Measurements from ENCODE around the gene FERMT1.
"Not testable (repeated sequence)": the region's sequence is repeated elsewhere in the genome, so short reads cannot be mapped to it uniquely, and the experiment has no call there.

Gene FERMT1

DNA sequence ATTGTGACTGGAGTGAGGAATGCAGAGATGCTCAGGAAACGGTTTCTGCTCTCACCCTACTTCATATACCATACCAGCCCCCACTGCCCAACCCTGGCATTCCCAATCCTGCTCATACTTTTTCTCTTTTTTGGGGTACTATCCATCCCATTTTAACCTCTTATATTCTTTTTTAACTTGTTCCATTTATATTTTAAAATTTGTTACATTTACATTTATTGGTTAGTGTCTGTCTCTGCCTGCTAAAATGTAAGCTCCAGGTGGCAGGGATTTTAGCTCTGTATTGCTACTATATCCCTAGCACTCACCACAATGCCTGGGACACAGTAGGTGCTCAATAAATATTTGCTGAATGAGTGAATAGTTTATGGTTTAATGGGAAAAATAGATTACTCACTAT is 8.1 kb downstream of the FERMT1 start:
- DNase-seq: no peak

GRCh38 chr20:6113951-6114350 is 8.9 kb downstream of the FERMT1 start:
- DNase-seq: no peak

GRCh38 chr20:6112965-6113364 is 9.9 kb downstream of the FERMT1 start:
- DNase-seq: not testable (repeated sequence)

GRCh38 chr20:6108330-6108729 is 14.5 kb downstream of the FERMT1 start:
- no peak for DNase-seq

DNA sequence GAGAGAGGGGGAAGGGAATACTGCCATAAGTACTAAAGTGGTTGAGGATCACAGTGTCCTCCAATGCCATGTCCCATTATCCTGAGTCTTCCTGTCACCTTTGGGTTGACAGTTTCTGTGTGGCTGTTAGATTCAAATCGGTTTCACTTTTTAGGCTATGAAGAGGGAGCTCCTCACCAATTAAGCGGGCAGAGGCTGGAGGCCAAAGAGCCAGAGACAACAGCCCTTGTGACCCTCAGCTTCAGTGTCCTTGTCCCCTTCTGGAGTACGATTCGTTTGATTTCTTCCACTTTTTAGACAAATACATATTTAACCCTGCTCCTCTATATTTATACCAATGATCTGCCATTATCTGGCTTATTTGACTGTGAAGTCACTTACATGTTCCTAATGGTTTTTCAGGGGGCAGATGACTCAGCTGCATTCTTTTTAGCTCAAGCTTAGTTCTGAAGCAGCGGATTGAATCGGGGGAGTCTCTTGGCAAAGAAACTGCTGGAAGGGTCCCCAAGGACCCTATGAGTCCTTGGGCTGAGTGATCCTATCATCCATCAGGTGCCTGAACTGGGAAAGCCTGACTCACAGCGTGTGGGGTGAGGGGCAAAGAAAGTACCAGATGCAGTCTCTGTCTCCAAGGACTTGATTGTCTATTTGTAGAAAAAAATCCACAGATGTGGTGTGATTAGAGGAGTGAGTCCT is 18.2 kb downstream of the FERMT1 start:
- DNase-seq: no peak

- no peak for DNase-seq
Measured at GRCh38 chr20:6103301-6103700, 19.5 kb downstream of the FERMT1 start.

DNA sequence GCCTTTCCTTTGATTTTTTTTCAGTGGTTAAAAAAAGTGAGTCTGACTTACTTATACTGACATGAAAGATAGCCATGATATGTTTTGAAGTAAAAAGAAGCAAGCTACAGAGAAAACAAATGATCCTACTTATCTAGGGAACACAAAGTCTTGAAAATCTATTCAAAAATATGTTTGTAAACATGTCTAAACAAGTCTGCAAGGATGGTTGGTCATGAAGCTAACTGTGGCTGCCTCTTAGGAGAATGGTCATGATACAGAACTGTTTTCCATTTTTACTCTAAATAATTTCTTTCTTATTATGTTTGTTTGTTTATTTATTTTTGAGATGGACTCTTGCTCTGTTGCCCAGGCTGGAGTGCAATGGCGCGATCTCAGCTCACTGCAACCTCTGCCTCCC is 21.5 kb downstream of the FERMT1 start:
- no peak for DNase-seq

DNA sequence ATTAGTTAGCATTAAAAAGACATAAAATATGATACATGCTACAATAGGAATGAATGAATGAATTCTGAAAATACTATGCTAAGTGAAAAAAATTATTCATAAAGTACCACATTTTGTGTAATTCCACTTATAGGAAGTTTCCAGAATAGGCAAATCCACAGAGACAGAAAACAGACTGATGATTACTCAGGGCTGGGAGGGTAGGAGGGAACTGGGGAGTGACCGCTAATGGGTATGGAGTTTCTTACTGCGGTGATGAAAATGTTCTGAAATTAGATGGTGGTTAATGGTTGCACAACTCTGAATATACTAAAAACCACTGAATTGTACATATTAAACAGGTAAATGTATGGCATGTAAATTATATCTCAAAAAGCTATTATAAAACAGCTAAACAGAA is 22.6 kb downstream of the FERMT1 start:
- DNase-seq: no peak

GRCh38 chr20:6099819-6100218 is 23.0 kb downstream of the FERMT1 start:
- no peak for DNase-seq

GRCh38 chr20:6095409-6095808 is 27.4 kb downstream of the FERMT1 start:
- DNase-seq: no peak

- DNase-seq: no peak
Measured at GRCh38 chr20:6094565-6094964, 28.3 kb downstream of the FERMT1 start.

DNA sequence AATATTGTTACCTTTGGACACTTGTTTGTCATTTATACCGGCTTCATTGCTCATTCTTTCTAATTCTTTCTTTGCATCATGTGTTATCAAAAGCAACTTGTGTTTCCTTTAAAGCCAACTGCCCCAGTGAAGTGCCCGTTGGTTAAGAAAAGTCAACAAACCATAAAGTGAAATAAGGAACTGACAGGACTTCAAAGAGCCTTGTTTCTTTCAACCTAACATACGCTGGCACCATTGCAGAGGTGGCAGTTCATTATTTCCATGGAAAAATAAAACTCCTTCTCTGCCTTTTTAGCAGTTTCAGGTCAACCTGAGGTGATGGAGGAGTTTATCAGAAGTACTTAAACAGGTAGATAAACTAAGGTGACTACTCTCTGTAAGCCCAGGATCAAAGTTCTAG is 28.8 kb downstream of the FERMT1 start:
- peak; percentile 34 for DNase-seq

DNA sequence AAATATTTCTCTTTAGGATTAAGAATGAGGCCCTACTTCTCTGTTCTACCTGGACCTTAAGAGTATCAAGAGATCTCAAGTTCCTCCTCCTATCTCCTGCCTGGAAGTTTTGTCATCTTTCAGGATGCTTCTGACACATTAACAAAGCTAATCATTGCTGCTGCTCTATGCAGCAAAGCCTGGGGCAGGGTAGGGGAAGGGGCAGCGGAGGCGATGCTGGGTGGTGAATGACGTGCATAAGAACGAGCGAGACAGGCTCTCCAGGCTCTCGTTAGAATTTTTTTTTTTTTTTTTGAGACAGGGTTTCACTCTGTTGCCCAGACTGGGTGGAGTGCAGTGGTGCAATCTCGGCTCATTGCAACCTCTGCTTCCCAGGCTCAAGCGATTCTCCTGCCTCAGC is 31.2 kb downstream of the FERMT1 start:
- DNase-seq: no peak

GRCh38 chr20:6086868-6087267 is 36.0 kb downstream of the FERMT1 start:
- no peak for DNase-seq

DNA sequence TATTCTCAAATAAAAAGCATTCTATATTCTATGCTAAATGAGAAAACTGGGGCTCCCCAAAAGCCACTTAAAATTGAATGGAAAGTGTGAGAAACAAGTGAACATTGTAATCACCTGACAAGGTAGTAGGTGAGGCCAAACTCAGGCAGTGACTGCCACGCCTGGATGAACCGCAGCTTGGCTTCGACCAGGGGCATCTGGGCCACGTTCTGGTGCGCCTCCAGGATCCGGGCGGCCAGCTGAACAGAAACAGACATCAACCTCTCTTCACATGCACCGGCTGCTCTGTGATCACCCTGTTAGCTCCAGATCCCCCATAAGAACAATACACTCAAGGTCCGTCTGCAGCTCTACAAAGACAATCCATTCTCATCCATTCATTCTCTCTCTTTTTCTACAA is 38.9 kb downstream of the FERMT1 start:
- DNase-seq: no peak

- DNase-seq: no peak
Measured at GRCh38 chr20:6081236-6081635, 41.6 kb downstream of the FERMT1 start.

DNA sequence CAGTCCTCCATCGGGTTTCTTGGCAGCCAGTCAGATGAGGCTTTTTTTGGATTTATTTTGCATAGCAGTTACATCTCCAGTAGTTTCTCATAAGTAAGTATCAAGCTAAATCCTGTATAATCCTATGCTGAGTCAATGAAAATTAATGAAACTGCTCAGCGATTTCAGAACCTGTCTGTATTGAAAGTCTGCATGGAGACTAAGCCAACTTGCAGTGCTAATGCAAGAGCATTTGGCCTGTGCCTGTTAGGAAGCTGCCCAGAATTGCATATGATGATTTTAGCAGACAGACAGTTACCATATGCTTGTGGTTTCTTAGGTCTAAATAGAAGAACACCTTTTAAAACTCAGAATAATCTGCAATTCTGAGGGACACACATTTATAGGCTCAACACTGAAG is 43.8 kb downstream of the FERMT1 start:
- DNase-seq: no peak

- peak; percentile 74 for DNase-seq
Measured at GRCh38 chr20:6075428-6076219, 47.2 kb downstream of the FERMT1 start.

DNA sequence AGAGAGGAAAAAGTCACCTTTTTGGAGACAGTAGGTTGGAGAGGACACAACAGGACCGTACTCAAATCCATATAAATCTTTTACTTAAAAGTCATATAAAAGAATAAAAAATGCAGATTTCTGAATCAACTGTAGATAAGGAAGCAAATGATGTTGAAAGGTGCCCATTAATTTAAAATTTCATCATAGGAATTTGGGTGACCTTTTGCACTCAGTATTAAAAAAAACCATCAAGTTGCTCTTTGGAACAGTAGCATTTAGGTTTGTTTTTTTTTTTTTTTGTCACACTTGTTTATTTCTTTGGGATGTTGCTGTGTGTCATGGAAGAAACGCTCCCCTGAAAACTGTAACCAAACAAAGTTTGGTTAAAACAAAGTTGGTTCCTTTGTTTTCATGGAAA is 48.0 kb downstream of the FERMT1 start:
- no peak for DNase-seq

DNA sequence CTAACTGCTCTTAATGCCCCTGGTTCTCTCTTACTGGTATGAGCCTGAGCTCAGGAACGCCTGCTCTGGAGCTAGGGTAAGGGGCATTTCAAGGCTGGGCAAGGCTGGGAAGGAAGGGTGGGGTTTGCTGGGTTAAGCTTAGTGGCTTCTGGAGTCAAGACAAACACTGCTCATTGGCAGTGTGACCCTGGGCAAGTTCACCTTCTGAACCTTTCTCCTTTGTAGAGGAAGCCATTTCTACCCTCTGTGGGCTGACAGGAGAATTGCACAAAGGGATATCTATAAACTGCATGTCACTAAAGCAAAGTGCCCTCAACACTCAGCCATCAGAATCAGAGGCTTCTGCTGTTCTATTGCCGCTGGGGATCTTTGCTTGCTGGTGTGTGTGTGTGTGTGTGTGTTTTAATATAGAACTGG is 48.7 kb downstream of the FERMT1 start:
- DNase-seq: peak; percentile 83

- DNase-seq: no peak
Measured at GRCh38 chr20:6070829-6071695, 51.8 kb downstream of the FERMT1 start.

GRCh38 chr20:6069669-6070068 is 53.2 kb downstream of the FERMT1 start:
- no peak for DNase-seq

DNA sequence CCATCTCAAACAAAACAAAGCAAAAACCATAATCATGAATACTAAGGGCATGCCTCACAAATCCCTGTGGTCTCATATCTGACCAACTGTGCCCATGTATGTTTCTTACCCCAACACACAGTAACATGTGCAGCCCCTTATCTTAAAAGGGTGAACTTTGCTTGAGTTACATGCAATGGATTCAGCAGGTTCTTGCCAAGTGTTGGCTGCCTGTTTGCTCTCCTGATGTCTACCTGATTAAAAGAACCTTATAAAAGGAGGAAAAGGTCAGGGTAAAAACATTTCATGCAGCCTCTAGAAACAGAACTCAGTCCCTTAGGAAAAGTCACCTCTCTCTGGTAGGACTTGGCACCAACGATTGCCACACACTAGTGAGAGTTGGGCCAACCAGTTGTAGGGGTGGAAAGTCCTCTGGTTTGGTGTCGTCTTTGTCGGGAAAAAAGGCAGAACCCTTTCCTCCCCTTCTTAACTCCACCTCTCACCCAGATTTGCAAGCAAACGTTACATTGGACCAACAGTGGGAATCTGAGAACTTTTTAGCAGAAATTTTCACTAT is 55.0 kb downstream of the FERMT1 start:
- DNase-seq: no peak
